ENCODE results near the gene RPGRIP1L. TPM values are rescaled to one million over a fixed set of nuclear protein-coding genes. Genes with fewer than 3 reads are reported as not detected.
"Not testable (repeated sequence)": the region's sequence is repeated elsewhere in the genome, so short reads cannot be mapped to it uniquely, and the experiment has no call there.

Gene RPGRIP1L
- total RNA-seq, 1 experiment from 2014 or later, result 16.1 TPM

DNA sequence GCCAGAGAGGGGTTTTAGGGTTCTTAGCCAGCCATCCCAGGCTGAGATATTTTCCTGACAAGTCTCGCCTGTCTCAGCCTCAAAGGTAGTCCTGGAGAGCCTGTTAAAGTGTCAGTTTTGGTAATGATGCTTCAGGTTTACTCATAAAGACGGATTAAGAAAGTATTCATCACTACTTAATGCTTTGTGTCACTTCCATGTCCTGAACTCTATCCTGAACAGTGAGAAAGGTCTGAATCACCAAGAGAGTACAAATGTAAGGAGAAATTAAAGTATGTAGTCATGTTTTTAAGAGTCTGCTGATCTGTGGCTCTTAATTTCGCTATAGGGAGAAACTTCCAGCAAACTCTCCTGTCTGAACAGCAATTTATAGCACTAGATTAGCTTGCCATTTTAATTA is 14.0 kb downstream of the RPGRIP1L start:
- no peak for DNase-seq
- Mint-ChIP-seq H3K36me3 (ENCODE audit: insufficient read depth, unreplicated experiment) (peaks cover 6% of the 10 kb centered on the region), H3K9me3 (ENCODE audit: unreplicated experiment) (no peaks in the 10 kb centered on the region), H3K27me3 (ENCODE audit: insufficient read depth, unreplicated experiment) (no peaks in the 10 kb centered on the region), H3K4me1 (ENCODE audit: low read depth, unreplicated experiment) (no peaks in the 10 kb centered on the region), H3K4me3 (ENCODE audit: unreplicated experiment) (no peak overlapping the region), H3K27ac (ENCODE audit: unreplicated experiment) (no peak overlapping the region)
- intact Hi-C loops (cut with micrococcal nuclease; ENCODE audit: unreplicated experiment), result loop anchor here (5.0 to 10.0 kb wide), 2 partner anchors 53 to 595 kb away; partner anchors contain the start of gene IRX3
- Histone ChIP-seq H3K36me3 (ENCODE audit: control insufficient read depth, insufficient read depth, low read length) (no peaks in the 10 kb centered on the region), H3K4me1 (peaks cover 3% of the 10 kb centered on the region; the same call in 1 of the 2 replicates), H3K9me3 (no peaks in the 10 kb centered on the region), H3K27me3 (replicated peaks; ENCODE audit: control insufficient read depth, insufficient read depth, low read length) (no peaks in the 10 kb centered on the region), H3K4me3 (ENCODE audit: low read depth, low read length) (no peak overlapping the region)
- ChIA-PET CTCF (no interaction called here), POLR2A (no interaction called here)
- no TSS peak for BruUV-seq (replicated peaks)
- TF ChIP-seq, protein P1, sequence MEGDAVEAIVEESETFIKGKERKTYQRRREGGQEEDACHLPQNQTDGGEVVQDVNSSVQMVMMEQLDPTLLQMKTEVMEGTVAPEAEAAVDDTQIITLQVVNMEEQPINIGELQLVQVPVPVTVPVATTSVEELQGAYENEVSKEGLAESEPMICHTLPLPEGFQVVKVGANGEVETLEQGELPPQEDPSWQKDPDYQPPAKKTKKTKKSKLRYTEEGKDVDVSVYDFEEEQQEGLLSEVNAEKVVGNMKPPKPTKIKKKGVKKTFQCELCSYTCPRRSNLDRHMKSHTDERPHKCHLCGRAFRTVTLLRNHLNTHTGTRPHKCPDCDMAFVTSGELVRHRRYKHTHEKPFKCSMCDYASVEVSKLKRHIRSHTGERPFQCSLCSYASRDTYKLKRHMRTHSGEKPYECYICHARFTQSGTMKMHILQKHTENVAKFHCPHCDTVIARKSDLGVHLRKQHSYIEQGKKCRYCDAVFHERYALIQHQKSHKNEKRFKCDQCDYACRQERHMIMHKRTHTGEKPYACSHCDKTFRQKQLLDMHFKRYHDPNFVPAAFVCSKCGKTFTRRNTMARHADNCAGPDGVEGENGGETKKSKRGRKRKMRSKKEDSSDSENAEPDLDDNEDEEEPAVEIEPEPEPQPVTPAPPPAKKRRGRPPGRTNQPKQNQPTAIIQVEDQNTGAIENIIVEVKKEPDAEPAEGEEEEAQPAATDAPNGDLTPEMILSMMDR (IDR thresholded peaks at IDR 0.05; ENCODE audit: insufficient read depth in 1 of 2, low read depth in 1 of 2, low read length in 1 of 2, severe bottlenecking in 1 of 2, unreplicated experiment in 1 of 2), result no peak

DNA sequence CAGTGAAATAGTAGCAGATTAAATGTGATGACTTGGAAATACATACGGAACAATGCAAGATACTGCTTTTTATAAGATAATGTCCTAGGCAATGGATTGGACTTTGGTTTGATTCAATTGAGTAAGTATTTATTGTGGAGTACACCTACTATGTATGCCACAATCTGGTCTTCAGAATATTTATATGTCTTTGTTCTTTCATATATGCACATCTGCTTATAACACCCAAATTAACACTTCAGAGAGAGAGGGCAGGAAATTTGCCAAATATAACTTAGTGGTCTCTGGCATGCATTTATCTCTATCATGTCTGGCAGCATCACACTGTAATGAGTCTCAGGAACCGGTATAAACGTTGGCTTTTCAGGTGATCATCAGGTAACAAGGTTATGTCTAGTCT is 16.9 kb downstream of the RPGRIP1L start:
- H3K36me3 Mint-ChIP-seq (ENCODE audit: insufficient read depth, unreplicated experiment), result no peaks in the 10 kb centered on the region
- Histone ChIP-seq H3K27me3 (replicated peaks; ENCODE audit: control insufficient read depth, insufficient read depth, low read length) (no peaks in the 10 kb centered on the region), H3K4me1 (no peaks in the 10 kb centered on the region), H3K4me3 (ENCODE audit: low read depth, low read length) (no peak overlapping the region), H3K36me3 (ENCODE audit: control insufficient read depth, insufficient read depth, low read length) (no peaks in the 10 kb centered on the region), H3K9me3 (no peaks in the 10 kb centered on the region)
- no peak overlapping the region for H3K27ac Mint-ChIP-seq (ENCODE audit: unreplicated experiment)
- DNase-seq, result no peak
- CTCF ChIA-PET, result no interaction called here
- H3K27me3 Mint-ChIP-seq (ENCODE audit: insufficient read depth, unreplicated experiment), result no peaks in the 10 kb centered on the region
- no TSS peak for BruUV-seq (replicated peaks)
- intact Hi-C loops (cut with micrococcal nuclease; ENCODE audit: unreplicated experiment), result no loop called here
- POLR2A ChIA-PET, result no interaction called here
- H3K9me3 Mint-ChIP-seq (ENCODE audit: unreplicated experiment), result no peaks in the 10 kb centered on the region
- H3K4me1 Mint-ChIP-seq (ENCODE audit: low read depth, unreplicated experiment), result no peaks in the 10 kb centered on the region
- TF ChIP-seq, protein P1 (IDR thresholded peaks at IDR 0.05; ENCODE audit: insufficient read depth in 1 of 2, low read depth in 1 of 2, low read length in 1 of 2, severe bottlenecking in 1 of 2, unreplicated experiment in 1 of 2), result no peak
- no peak overlapping the region for H3K4me3 Mint-ChIP-seq (ENCODE audit: unreplicated experiment)

DNA sequence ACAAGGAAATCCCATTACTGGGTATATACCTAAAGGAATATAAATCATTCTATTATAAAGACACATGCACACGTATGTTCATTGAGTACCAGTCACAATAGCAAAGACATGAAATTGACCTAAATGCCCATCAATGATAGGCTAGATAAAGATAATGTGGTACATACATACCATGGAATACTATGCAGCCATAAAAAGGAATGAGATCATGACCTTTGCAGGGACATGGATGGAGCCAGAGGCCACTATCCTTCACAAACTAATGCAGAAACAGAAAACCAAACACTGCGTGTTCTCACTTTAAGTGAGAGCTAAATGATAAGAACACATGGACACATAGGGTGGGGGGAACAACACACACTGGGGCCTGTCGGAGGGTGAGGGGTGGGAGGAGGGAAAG is 18.3 kb downstream of the RPGRIP1L start:
- BruUV-seq (replicated peaks); H3K36me3 ChIP-seq (ENCODE audit: control insufficient read depth, insufficient read depth, low read length); POLR2A ChIA-PET; H3K4me1 ChIP-seq; H3K27me3 Mint-ChIP-seq (ENCODE audit: insufficient read depth, unreplicated experiment); DNase-seq; H3K27ac Mint-ChIP-seq (ENCODE audit: unreplicated experiment); H3K9me3 Mint-ChIP-seq (ENCODE audit: unreplicated experiment); H3K4me3 Mint-ChIP-seq (ENCODE audit: unreplicated experiment); H3K4me1 Mint-ChIP-seq (ENCODE audit: low read depth, unreplicated experiment); H3K4me3 ChIP-seq (ENCODE audit: low read depth, low read length); H3K27me3 ChIP-seq (replicated peaks; ENCODE audit: control insufficient read depth, insufficient read depth, low read length); H3K9me3 ChIP-seq; intact Hi-C loops (cut with micrococcal nuclease; ENCODE audit: unreplicated experiment); H3K36me3 Mint-ChIP-seq (ENCODE audit: insufficient read depth, unreplicated experiment): not testable (repeated sequence)
- CTCF ChIA-PET, result interaction anchor here (0.7 kb wide), 1 partner anchor 724 kb away, joined by 3 read pairs; no protein-coding TSS in a partner anchor

DNA sequence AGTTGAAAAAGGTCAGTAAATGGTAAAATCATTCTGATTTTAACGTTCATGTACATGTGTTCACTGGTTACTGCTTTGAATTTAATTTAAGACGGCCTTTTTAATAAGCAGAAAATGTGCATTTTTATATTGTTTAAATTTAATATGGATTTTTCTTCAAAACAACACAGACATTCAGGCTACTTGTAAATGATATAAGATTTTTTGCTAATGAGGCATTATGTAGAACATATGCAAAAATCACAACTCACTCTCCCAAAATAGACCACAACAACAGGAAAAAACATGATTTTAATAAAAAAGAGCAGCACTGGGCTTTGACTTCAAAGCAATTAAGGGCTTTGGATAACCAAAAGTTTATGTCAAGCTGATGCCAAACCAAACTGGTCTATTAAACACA is 22.3 kb downstream of the RPGRIP1L start:
- Histone ChIP-seq H3K9me3 (no peaks in the 10 kb centered on the region), H3K4me3 (ENCODE audit: low read depth, low read length) (no peak overlapping the region), H3K4me1 (no peaks in the 10 kb centered on the region), H3K27me3 (replicated peaks; ENCODE audit: control insufficient read depth, insufficient read depth, low read length) (no peaks in the 10 kb centered on the region), H3K36me3 (ENCODE audit: control insufficient read depth, insufficient read depth, low read length) (no peaks in the 10 kb centered on the region)
- TF ChIP-seq, protein P1 (IDR thresholded peaks at IDR 0.05; ENCODE audit: insufficient read depth in 1 of 2, low read depth in 1 of 2, low read length in 1 of 2, severe bottlenecking in 1 of 2, unreplicated experiment in 1 of 2), result no peak
- ChIA-PET POLR2A (no interaction called here), CTCF (no interaction called here)
- no peaks in the 10 kb centered on the region for H3K27me3 Mint-ChIP-seq (ENCODE audit: insufficient read depth, unreplicated experiment)
- H3K27ac Mint-ChIP-seq (ENCODE audit: unreplicated experiment), result no peak overlapping the region
- no peaks in the 10 kb centered on the region for H3K9me3 Mint-ChIP-seq (ENCODE audit: unreplicated experiment)
- BruUV-seq (replicated peaks), result no TSS peak
- H3K4me1 Mint-ChIP-seq (ENCODE audit: low read depth, unreplicated experiment), result no peaks in the 10 kb centered on the region
- intact Hi-C loops (cut with micrococcal nuclease; ENCODE audit: unreplicated experiment), result no loop called here
- no peaks in the 10 kb centered on the region for H3K36me3 Mint-ChIP-seq (ENCODE audit: insufficient read depth, unreplicated experiment)
- no peak overlapping the region for H3K4me3 Mint-ChIP-seq (ENCODE audit: unreplicated experiment)
- no peak for DNase-seq
